SU-DHL-6 (cell line): Measurements from ENCODE around the gene PPP2R2B.

ENCODE experiments used
- H2AFZ ChIP-seq: fragments of 200-600 bp; sonication (generic); 2 replicates; pipeline ENCODE4 v1.6.1; 2014; ENCODE audit warnings: low read depth, mild to moderate bottlenecking, moderate library complexity, mixed read lengths, antibody characterized with exemption, low read length; ENCODE audit not compliant: severe bottlenecking
- H3F3A ChIP-seq: fragments of 200-600 bp; shearing (Covaris generic); 2 replicates; pipeline ENCODE4 v1.6.0; 2016; ENCODE audit warnings: antibody characterized with exemption, mild to moderate bottlenecking; ENCODE audit not compliant: insufficient read depth
- H3K27ac ChIP-seq: fragments of 200-600 bp; sonication (generic); 2 replicates; pipeline ENCODE4 v1.5.1; 2016; ENCODE audit warnings: low read depth, mild to moderate bottlenecking, low read length, moderate library complexity, mixed read lengths
- H3K27me3 ChIP-seq: fragments of 200-600 bp; sonication (generic), shearing (Covaris generic); 2 replicates; pipeline ENCODE4 v1.6.0; 2014; ENCODE audit warnings: mild to moderate bottlenecking, low read length
- H3K36me3 ChIP-seq: fragments of 200-600 bp; sonication (generic); 2 replicates; pipeline ENCODE4 v1.6.1; 2014; ENCODE audit warnings: mild to moderate bottlenecking, low read length, mixed read lengths
- H3K4me2 ChIP-seq: fragments of 300-600, 200-600 bp; shearing (Covaris generic), sonication (generic); 2 replicates; pipeline ENCODE4 v1.6.0; 2014; ENCODE audit warnings: low read length, low read depth, mild to moderate bottlenecking; ENCODE audit not compliant: poor library complexity, severe bottlenecking
- H3K4me3 ChIP-seq: fragments of 200-600 bp; sonication (generic); 2 replicates; pipeline ENCODE4 v1.5.1; 2014; ENCODE audit warnings: antibody characterized with exemption, low read length, mild to moderate bottlenecking, mixed read lengths; ENCODE audit not compliant: insufficient read depth, poor library complexity, severe bottlenecking
- H3K79me2 ChIP-seq: fragments of 200-600 bp; sonication (generic); 2 replicates; pipeline ENCODE4 v1.6.1; 2014; ENCODE audit warnings: mild to moderate bottlenecking, low read length, moderate library complexity; ENCODE audit not compliant: insufficient read depth
- H3K9ac ChIP-seq: fragments of 200-600 bp; sonication (generic); 2 replicates; pipeline ENCODE4 v1.7.0; 2014; ENCODE audit warnings: mild to moderate bottlenecking, low read length
- H3K9me2 ChIP-seq: fragments of 200-600 bp; sonication (generic); replicated peaks from 2 replicates; pipeline ENCODE4 v1.6.1; 2014; ENCODE audit warnings: low read length; ENCODE audit not compliant: insufficient read depth
- H3K9me3 ChIP-seq: fragments of 200-600 bp; sonication (generic); 2 replicates; pipeline ENCODE4 v1.6.1; 2014; ENCODE audit warnings: low read length, mixed read lengths; ENCODE audit not compliant: insufficient read depth
- H4K20me1 ChIP-seq: fragments of 200-600 bp; sonication (generic); 2 replicates; pipeline ENCODE4 v1.6.1; 2014; ENCODE audit warnings: low read depth, mild to moderate bottlenecking, antibody characterized with exemption, low read length, moderate library complexity, mixed read lengths
- EZH2phosphoT487 ChIP-seq: fragments of 200-600 bp; sonication (generic), shearing (Covaris generic); conservative IDR thresholded peaks from 2 replicates; pipeline ENCODE4 v1.6.1; 2018; ENCODE audit warnings: mild to moderate bottlenecking, antibody characterized with exemption, low read length, moderate library complexity, mixed read lengths
- TF ChIP-seq, protein P1 (sequence below): fragments of 200-600 bp; sonication (generic); IDR thresholded peaks from one replicate; pipeline ENCODE4 v1.5.1; 2017; ENCODE audit warnings: antibody characterized with exemption, mild to moderate bottlenecking, low read length, moderate library complexity; ENCODE audit not compliant: insufficient read depth, poor library complexity, severe bottlenecking

PPP2R2B gene

DNA sequence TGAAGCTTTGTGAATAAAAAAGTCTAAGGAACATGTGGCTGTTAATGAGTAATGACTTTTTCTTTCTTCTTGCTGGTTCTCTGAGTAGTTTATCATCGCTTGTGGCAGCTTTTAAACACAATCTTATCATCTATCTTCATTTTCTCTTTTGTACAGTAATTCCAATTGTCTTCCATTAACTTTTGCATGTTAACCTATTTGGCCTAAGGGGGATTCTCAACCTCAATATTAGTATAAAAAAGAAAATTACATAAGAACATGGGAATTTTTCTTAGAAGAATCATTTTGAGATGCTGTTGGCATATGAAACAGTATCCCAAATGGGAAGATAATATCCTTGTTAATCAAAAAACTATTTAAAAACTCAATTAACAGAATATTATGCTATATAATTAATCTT lies 182.9 kb downstream of the PPP2R2B start:
- H3F3A ChIP-seq, result no peaks in the 10 kb centered on the region
- H3K27me3 ChIP-seq, result no peaks in the 10 kb centered on the region
- H3K36me3 ChIP-seq, result no peaks in the 10 kb centered on the region
- TF ChIP-seq, protein P1, sequence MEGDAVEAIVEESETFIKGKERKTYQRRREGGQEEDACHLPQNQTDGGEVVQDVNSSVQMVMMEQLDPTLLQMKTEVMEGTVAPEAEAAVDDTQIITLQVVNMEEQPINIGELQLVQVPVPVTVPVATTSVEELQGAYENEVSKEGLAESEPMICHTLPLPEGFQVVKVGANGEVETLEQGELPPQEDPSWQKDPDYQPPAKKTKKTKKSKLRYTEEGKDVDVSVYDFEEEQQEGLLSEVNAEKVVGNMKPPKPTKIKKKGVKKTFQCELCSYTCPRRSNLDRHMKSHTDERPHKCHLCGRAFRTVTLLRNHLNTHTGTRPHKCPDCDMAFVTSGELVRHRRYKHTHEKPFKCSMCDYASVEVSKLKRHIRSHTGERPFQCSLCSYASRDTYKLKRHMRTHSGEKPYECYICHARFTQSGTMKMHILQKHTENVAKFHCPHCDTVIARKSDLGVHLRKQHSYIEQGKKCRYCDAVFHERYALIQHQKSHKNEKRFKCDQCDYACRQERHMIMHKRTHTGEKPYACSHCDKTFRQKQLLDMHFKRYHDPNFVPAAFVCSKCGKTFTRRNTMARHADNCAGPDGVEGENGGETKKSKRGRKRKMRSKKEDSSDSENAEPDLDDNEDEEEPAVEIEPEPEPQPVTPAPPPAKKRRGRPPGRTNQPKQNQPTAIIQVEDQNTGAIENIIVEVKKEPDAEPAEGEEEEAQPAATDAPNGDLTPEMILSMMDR, result no peak
- no peak for TF ChIP-seq EZH2phosphoT487
- no peaks in the 10 kb centered on the region for H3K9me3 ChIP-seq
- H3K27ac ChIP-seq, result no peak overlapping the region
- no peak overlapping the region for H3K9ac ChIP-seq
- H4K20me1 ChIP-seq, result no peaks in the 10 kb centered on the region
- no peak overlapping the region for H3K4me3 ChIP-seq
- H3K9me2 ChIP-seq, result no peaks in the 10 kb centered on the region
- no peak overlapping the region for H2AFZ ChIP-seq
- H3K79me2 ChIP-seq, result no peaks in the 10 kb centered on the region
- H3K4me2 ChIP-seq, result no peak overlapping the region

DNA sequence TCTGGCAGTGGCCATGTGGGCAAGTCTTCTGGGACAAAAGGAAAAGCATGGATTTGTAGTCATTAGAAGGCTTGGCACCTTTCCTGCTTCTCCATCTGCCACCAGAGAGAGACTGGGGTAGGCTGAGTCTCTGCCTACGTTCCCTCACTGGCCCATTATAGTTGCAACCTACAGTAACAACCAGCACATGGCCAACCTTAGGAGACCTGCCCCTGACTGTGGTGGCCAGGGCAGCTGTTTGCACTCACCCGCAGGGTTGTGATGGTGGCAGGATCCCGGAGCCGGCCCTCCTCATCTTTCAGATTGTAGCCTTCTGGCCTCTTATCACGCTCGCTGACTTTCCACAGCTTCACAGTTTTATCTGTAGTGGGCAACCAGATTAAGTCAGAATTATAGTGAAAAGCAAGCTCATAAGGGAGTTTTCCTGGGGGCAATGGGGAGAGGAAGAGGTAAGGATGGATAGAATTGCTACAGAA lies 187.6 kb downstream of the PPP2R2B start:
- Histone ChIP-seq H3K79me2 (no peaks in the 10 kb centered on the region), H3K36me3 (no peaks in the 10 kb centered on the region), H3K4me2 (no peak overlapping the region), H3K9me3 (no peaks in the 10 kb centered on the region), H3K9me2 (no peaks in the 10 kb centered on the region), H3K4me3 (no peak overlapping the region), H3F3A (no peaks in the 10 kb centered on the region), H2AFZ (no peak overlapping the region), H4K20me1 (no peaks in the 10 kb centered on the region), H3K27me3 (no peaks in the 10 kb centered on the region), H3K9ac (no peak overlapping the region), H3K27ac (no peak overlapping the region)
- TF ChIP-seq, protein P1, result no peak

DNA sequence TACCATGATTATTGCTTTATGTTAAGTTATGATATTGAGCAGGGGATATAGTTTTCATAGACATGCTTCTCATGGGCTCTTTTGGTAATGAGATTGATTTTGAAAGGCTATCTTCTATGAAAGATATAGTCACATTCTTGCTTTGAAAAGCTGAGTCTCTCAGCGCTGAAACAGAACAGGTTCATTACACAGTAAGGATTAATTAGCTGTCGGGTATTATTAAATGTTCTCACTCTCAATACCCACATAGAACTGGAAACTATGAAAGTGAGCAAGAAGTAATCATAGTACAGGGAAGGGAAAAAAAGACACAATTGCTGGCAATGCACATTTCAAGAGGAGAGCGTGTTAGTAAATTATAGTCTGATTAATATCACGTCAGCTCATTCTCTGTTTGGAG lies 190.9 kb downstream of the PPP2R2B start:
- no peak for TF ChIP-seq EZH2phosphoT487
- TF ChIP-seq, protein P1, result no peak
- Histone ChIP-seq H4K20me1 (no peaks in the 10 kb centered on the region), H3K27me3 (no peaks in the 10 kb centered on the region), H3K4me2 (no peak overlapping the region), H3K36me3 (no peaks in the 10 kb centered on the region), H3K9me2 (no peaks in the 10 kb centered on the region), H3K4me3 (no peak overlapping the region), H2AFZ (no peak overlapping the region), H3K9me3 (no peaks in the 10 kb centered on the region), H3K27ac (no peak overlapping the region), H3F3A (no peaks in the 10 kb centered on the region), H3K79me2 (no peaks in the 10 kb centered on the region), H3K9ac (no peak overlapping the region)
